SK-N-SH (cell line): ENCODE measurements around the gene VENTX. TPM values are rescaled to one million over a fixed set of nuclear protein-coding genes. Genes with fewer than 3 reads are reported as not detected.

Source experiments
- CTCF ChIA-PET: fragments of 300-600, 350-600 bp; formaldehyde crosslinking; extraction: SDS; loops from one replicate; lab custom pipeline; 2021; lab: Yijun Ruan, JAX
- POLR2A ChIA-PET: fragments of 350-600 bp; sonication (Branson Sonifier 250); formaldehyde crosslinking; extraction: SDS; loops from one replicate; lab custom pipeline; 2020; ENCODE audit warnings: antibody characterized with exemption, inconsistent platforms; lab: Yijun Ruan, JAX
- DNase-seq: peaks from one replicate; pipeline ENCODE4 v3.0.0; 2012
- H2AFZ ChIP-seq: fragments of 200-600 bp; sonication (generic); 2 replicates; pipeline ENCODE4 v1.8.1; 2016; ENCODE audit warnings: antibody characterized with exemption, mild to moderate bottlenecking, low read depth
- H3F3A ChIP-seq: fragments of 200-600 bp; sonication (generic); replicated peaks from 2 replicates; pipeline ENCODE3; 2016; ENCODE audit warnings: antibody characterized with exemption, mild to moderate bottlenecking; ENCODE audit not compliant: insufficient read depth
- H3K27ac ChIP-seq, 2 experiments: fragments of 200-500 bp in 1 of 2; fragments of 200-600 bp in 1 of 2; sonication (Bioruptor generic) in 1 of 2; sonication (generic), shearing (Covaris generic) in 1 of 2; 2 replicates each; pipeline versions ENCODE4 v1.5.1 to v1.6.1; 2014 to 2016; ENCODE audit warnings: low read depth in 2 of 2, inconsistent platforms in 1 of 2, low read length in 1 of 2, mild to moderate bottlenecking in 1 of 2, mixed read lengths in 1 of 2
- H3K27me3 ChIP-seq: fragments of 200-600 bp; sonication (generic), shearing (Covaris generic); 2 replicates; pipeline ENCODE4 v1.6.1; 2016; ENCODE audit warnings: mixed run types; ENCODE audit not compliant: insufficient read depth
- H3K36me3 ChIP-seq, 2 experiments: fragments of 200-500 bp in 1 of 2; fragments of 200-600 bp in 1 of 2; sonication (Bioruptor generic) in 1 of 2; sonication (generic) in 1 of 2; replicated peaks in 1 of 2; 2 replicates each; pipeline versions ENCODE3 to v1.5.1; 2014 to 2016; ENCODE audit warnings: low read length in 1 of 2, mild to moderate bottlenecking in 1 of 2; ENCODE audit not compliant: insufficient read depth in 2 of 2, control insufficient read depth in 1 of 2
- H3K4me1 ChIP-seq, 2 experiments: fragments of 200-500 bp in 1 of 2; fragments of 200-600 bp in 1 of 2; sonication (Bioruptor generic) in 1 of 2; sonication (generic), shearing (Covaris generic) in 1 of 2; 2 replicates each; pipeline versions ENCODE4 v1.5.1 to v1.6.1; 2014 to 2016; ENCODE audit warnings: low read depth in 1 of 2, low read length in 1 of 2, mixed run types in 1 of 2; ENCODE audit not compliant: insufficient read depth in 2 of 2, control insufficient read depth in 1 of 2
- H3K4me2 ChIP-seq: fragments of 200-600 bp; sonication (generic), shearing (Covaris generic); 2 replicates; pipeline ENCODE4 v1.6.1; 2017; ENCODE audit warnings: mixed run types
- H3K4me3 ChIP-seq, 2 experiments: fragments of 200-500 bp in 1 of 2; fragments of 200-600 bp in 1 of 2; sonication (Bioruptor generic) in 1 of 2; sonication (generic), shearing (Covaris generic) in 1 of 2; 2 replicates each; pipeline versions ENCODE4 v1.5.1 to v1.8.1; 2014 to 2016; ENCODE audit warnings: low read depth in 2 of 2, inconsistent platforms in 1 of 2, low read length in 1 of 2, mild to moderate bottlenecking in 1 of 2, mixed read lengths in 1 of 2, moderate library complexity in 1 of 2
- H3K79me2 ChIP-seq: fragments of 200-600 bp; sonication (generic); 2 replicates; pipeline ENCODE4 v1.8.1; 2017; ENCODE audit warnings: mild to moderate bottlenecking; ENCODE audit not compliant: insufficient read depth
- H3K9ac ChIP-seq: fragments of 200-600 bp; sonication (generic); 2 replicates; pipeline ENCODE4 v1.6.1; 2017; ENCODE audit warnings: mixed run types
- H3K9me2 ChIP-seq: fragments of 200-600 bp; sonication (generic); 2 replicates; pipeline ENCODE4 v1.6.1; 2017; ENCODE audit warnings: mixed run types
- H3K9me3 ChIP-seq: fragments of 200-600 bp; sonication (generic); 2 replicates; pipeline ENCODE4 v1.6.1; 2017; ENCODE audit warnings: mixed run types, mild to moderate bottlenecking, moderate library complexity
- H4K20me1 ChIP-seq: fragments of 200-600 bp; sonication (generic); 2 replicates; pipeline ENCODE4 v1.6.1; 2017; ENCODE audit warnings: mild to moderate bottlenecking, mixed run types; ENCODE audit not compliant: insufficient read depth
- EP300 ChIP-seq, 2 experiments: IDR thresholded peaks; 2 replicates each; pipeline versions ENCODE4 v1.4.0 to v1.6.1; 2012; ENCODE audit warnings: borderline replicate concordance in 1 of 2, low read depth in 1 of 2, low read length in 1 of 2
- EZH2phosphoT487 ChIP-seq: fragments of 200-600 bp; sonication (generic); IDR thresholded peaks from 2 replicates; pipeline ENCODE4 v1.6.1; 2017; ENCODE audit warnings: low read depth, mixed run types, mild to moderate bottlenecking, antibody characterized with exemption, moderate library complexity, borderline replicate concordance
- FOSL2 ChIP-seq: IDR thresholded peaks from 2 replicates; pipeline ENCODE4 v1.4.0; 2012; ENCODE audit warnings: low read depth, mild to moderate bottlenecking, moderate library complexity, borderline replicate concordance
- FOXJ3 ChIP-seq: sonication (generic); formaldehyde crosslinking; IDR thresholded peaks from 2 replicates; pipeline ENCODE4 v1.5.1; 2020; ENCODE audit warnings: mild to moderate bottlenecking, missing genetic modification reagents
- FOXM1 ChIP-seq: IDR thresholded peaks from 2 replicates; pipeline ENCODE4 v1.4.0; 2012; ENCODE audit warnings: low read depth, mild to moderate bottlenecking
- GATA2 ChIP-seq: sonication (generic); formaldehyde crosslinking; IDR thresholded peaks from 2 replicates; pipeline ENCODE4 v1.5.0; 2020; ENCODE audit warnings: mild to moderate bottlenecking, missing genetic modification reagents
- JUND ChIP-seq: IDR thresholded peaks from 2 replicates; pipeline ENCODE4 v1.4.0; 2012
- MEF2A ChIP-seq: IDR thresholded peaks from 2 replicates; pipeline ENCODE4 v1.4.0; 2012; ENCODE audit warnings: low read depth, borderline replicate concordance
- MXI1 ChIP-seq: IDR thresholded peaks from 2 replicates; pipeline ENCODE4 v1.6.1; 2012; ENCODE audit warnings: mild to moderate bottlenecking, low read depth, low read length, improper control_type of control experiment
- NFIC ChIP-seq: IDR thresholded peaks from 2 replicates; pipeline ENCODE4 v1.4.0; 2012; ENCODE audit warnings: borderline replicate concordance
- NRF1 ChIP-seq: IDR thresholded peaks from 2 replicates; pipeline ENCODE4 v1.6.1; 2012; ENCODE audit warnings: low read depth, mild to moderate bottlenecking, low read length
- RAD21 ChIP-seq: IDR thresholded peaks from 2 replicates; pipeline ENCODE4 v1.6.1; 2012; ENCODE audit warnings: mild to moderate bottlenecking, low read length
- RCOR1 ChIP-seq: fragments of 150-350 bp; IDR thresholded peaks from 2 replicates; pipeline ENCODE4 v1.6.1; 2017; ENCODE audit warnings: antibody characterized with exemption, low read length
- RFX5 ChIP-seq: IDR thresholded peaks from 2 replicates; pipeline ENCODE4 v1.6.1; 2012; ENCODE audit warnings: mild to moderate bottlenecking, improper control_type of control experiment, low read length
- SIN3A ChIP-seq: IDR thresholded peaks from 2 replicates; pipeline ENCODE4 v1.6.1; 2012; ENCODE audit warnings: low read depth, mild to moderate bottlenecking, low read length, moderate library complexity, borderline replicate concordance
- SMC3 ChIP-seq: IDR thresholded peaks from 2 replicates; pipeline ENCODE4 v1.6.1; 2012; ENCODE audit warnings: low read depth, low read length, improper control_type of control experiment
- TAF1 ChIP-seq: IDR thresholded peaks from 2 replicates; pipeline ENCODE4 v1.6.1; 2012; ENCODE audit warnings: low read depth, mild to moderate bottlenecking, low read length, moderate library complexity, borderline replicate concordance
- TEAD4 ChIP-seq: IDR thresholded peaks from 2 replicates; pipeline ENCODE4 v1.4.0; 2012; ENCODE audit warnings: mild to moderate bottlenecking, borderline replicate concordance; ENCODE audit not compliant: insufficient read depth
- YY1 ChIP-seq: IDR thresholded peaks from 2 replicates; pipeline ENCODE4 v1.4.0; 2012; ENCODE audit warnings: low read depth, mild to moderate bottlenecking
- WGBS: methylation state at CpG from one replicate; pipeline ENCODE4 v1.1.6; 2017; ENCODE audit warnings: low lambda C conversion rate; 5-methylcytosine and 5-hydroxymethylcytosine counted together
- polyA plus RNA-seq, 3 experiments: library from polyadenylated mRNA; depleted of rRNA; stranded (reverse); fragments of >200 nt; gene quantifications; 2 replicates each; pipeline ENCODE4 v1.2.3, GENCODE V29; 2012
- TF ChIP-seq, protein P1 (sequence below): fragments of 200-600 bp; sonication (generic); IDR thresholded peaks from 2 replicates; pipeline ENCODE4 v1.6.1; 2017; ENCODE audit warnings: antibody characterized with exemption, mild to moderate bottlenecking, moderate library complexity
- TF ChIP-seq, protein P2 (sequence below): IDR thresholded peaks from 2 replicates; pipeline ENCODE4 v1.4.0; 2012; ENCODE audit warnings: low read depth
- TF ChIP-seq, protein P3 (sequence below): IDR thresholded peaks from 2 replicates; pipeline ENCODE4 v1.4.0; 2012; ENCODE audit warnings: low read depth, borderline replicate concordance
- TF ChIP-seq, protein P4 (sequence below): fragments of 150-350 bp; IDR thresholded peaks from 2 replicates; pipeline ENCODE4 v1.6.1; 2016; ENCODE audit warnings: mild to moderate bottlenecking, low read depth, low read length

Gene VENTX
- polyA plus RNA-seq, 1 of the 3 experiments (the other 2 are of a cell fraction), result not detected

DNA sequence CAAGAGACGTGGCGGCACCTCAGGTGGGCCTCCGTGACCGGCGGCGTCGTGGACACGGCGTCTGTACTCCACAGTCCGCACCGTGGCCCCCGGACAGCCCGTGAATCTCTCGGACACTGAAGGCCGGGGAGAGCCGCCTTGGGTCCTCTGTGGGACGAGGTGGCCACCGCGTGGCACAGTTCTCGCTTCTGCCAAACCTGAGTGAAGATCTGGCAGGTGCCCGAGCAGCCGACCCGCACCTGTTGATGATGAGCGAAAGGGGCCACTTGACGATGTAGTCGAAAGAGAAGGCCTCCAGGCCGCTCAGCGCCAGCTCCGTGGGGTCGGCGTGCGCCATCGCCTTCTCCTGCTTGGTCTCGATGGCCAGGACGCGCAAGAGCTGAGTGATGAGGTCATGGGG is 47.6 kb downstream of the VENTX start:
- H3K36me3 ChIP-seq, result peaks cover 13 to 86% of the 10 kb centered on the region in 2 experiments
- CTCF ChIA-PET, result interaction anchor here (0.8 kb wide), 1 partner anchor 44 kb away, joined by 3 read pairs; no protein-coding TSS in a partner anchor

DNA sequence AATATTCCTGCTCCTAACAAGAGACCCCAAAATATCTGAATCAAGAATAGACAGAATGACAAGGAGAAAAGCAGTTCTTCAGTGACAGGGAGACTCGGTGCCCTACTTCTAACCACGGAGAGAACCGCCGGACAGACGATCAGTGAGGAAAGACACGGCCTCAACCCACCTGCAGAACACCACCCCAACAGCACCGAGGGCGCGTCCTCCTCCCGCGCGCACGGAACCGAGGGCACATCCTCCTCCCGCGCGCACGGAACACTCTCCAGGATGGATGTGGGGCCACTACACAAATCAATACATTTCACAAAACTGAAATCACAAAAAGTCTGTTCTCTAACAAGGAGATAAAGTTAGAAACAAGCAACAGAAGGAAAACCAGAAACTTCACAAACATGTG is 48.7 kb downstream of the VENTX start:
- Histone ChIP-seq H2AFZ (no peak overlapping the region), H3K9me3 (no peaks in the 10 kb centered on the region), H3K27ac (no peak overlapping the region), H3K4me2 (no peak overlapping the region), H3K9me2 (no peaks in the 10 kb centered on the region), H3K27me3 (no peaks in the 10 kb centered on the region), H3K79me2 (no peaks in the 10 kb centered on the region), H3F3A (no peaks in the 10 kb centered on the region), H3K36me3 (peaks cover 20 to 87% of the 10 kb centered on the region in 2 experiments), H3K9ac (no peak overlapping the region), H4K20me1 (no peaks in the 10 kb centered on the region), H3K4me1 (no peaks in the 10 kb centered on the region), H3K4me3 (no peak overlapping the region)
- ChIA-PET POLR2A (no interaction called here), CTCF (no interaction called here)
- no peak for DNase-seq
- 90% methylated on average over 18 of the region's 18 CpGs for WGBS
- TF ChIP-seq EP300 (IDR thresholded peaks at IDR 0.05; ENCODE audit: borderline replicate concordance in 1 of 2, low read depth in 1 of 2, low read length in 1 of 2), result no peak
- no peak for TF ChIP-seq RCOR1
- no peak for TF ChIP-seq FOXM1
- TF ChIP-seq RFX5, result no peak
- TF ChIP-seq JUND, result no peak
- TF ChIP-seq, protein P1, sequence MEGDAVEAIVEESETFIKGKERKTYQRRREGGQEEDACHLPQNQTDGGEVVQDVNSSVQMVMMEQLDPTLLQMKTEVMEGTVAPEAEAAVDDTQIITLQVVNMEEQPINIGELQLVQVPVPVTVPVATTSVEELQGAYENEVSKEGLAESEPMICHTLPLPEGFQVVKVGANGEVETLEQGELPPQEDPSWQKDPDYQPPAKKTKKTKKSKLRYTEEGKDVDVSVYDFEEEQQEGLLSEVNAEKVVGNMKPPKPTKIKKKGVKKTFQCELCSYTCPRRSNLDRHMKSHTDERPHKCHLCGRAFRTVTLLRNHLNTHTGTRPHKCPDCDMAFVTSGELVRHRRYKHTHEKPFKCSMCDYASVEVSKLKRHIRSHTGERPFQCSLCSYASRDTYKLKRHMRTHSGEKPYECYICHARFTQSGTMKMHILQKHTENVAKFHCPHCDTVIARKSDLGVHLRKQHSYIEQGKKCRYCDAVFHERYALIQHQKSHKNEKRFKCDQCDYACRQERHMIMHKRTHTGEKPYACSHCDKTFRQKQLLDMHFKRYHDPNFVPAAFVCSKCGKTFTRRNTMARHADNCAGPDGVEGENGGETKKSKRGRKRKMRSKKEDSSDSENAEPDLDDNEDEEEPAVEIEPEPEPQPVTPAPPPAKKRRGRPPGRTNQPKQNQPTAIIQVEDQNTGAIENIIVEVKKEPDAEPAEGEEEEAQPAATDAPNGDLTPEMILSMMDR, result no peak
- no peak for TF ChIP-seq SMC3
- no peak for TF ChIP-seq RAD21
- TF ChIP-seq, protein P2, sequence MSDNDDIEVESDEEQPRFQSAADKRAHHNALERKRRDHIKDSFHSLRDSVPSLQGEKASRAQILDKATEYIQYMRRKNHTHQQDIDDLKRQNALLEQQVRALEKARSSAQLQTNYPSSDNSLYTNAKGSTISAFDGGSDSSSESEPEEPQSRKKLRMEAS, result no peak
- TF ChIP-seq NRF1, result no peak
- TF ChIP-seq FOXJ3 (CRISPR knock-in tag), result no peak
- no peak for TF ChIP-seq MXI1
- TF ChIP-seq YY1, result no peak
- no peak for TF ChIP-seq GATA2 (CRISPR knock-in tag)
- TF ChIP-seq, protein P3, sequence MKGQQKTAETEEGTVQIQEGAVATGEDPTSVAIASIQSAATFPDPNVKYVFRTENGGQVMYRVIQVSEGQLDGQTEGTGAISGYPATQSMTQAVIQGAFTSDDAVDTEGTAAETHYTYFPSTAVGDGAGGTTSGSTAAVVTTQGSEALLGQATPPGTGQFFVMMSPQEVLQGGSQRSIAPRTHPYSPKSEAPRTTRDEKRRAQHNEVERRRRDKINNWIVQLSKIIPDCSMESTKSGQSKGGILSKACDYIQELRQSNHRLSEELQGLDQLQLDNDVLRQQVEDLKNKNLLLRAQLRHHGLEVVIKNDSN, result no peak
- TF ChIP-seq MEF2A, result no peak
- TF ChIP-seq EZH2phosphoT487, result no peak

More for the DNA sequence above, 47.6 kb downstream of the VENTX start:
- 89% methylated on average over 11 of the region's 36 CpGs for WGBS
- H3K9me2 ChIP-seq, result no peaks in the 10 kb centered on the region
- no peak for TF ChIP-seq RCOR1
- no peak for TF ChIP-seq RAD21
- TF ChIP-seq TEAD4, result no peak
- no peak for TF ChIP-seq FOXJ3 (CRISPR knock-in tag)
- TF ChIP-seq, protein P4, sequence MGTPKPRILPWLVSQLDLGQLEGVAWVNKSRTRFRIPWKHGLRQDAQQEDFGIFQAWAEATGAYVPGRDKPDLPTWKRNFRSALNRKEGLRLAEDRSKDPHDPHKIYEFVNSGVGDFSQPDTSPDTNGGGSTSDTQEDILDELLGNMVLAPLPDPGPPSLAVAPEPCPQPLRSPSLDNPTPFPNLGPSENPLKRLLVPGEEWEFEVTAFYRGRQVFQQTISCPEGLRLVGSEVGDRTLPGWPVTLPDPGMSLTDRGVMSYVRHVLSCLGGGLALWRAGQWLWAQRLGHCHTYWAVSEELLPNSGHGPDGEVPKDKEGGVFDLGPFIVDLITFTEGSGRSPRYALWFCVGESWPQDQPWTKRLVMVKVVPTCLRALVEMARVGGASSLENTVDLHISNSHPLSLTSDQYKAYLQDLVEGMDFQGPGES, result no peak
- no peak for TF ChIP-seq NFIC
- TF ChIP-seq FOSL2, result no peak
- no peak for TF ChIP-seq SIN3A
- TF ChIP-seq NRF1, result no peak
- TF ChIP-seq TAF1, result no peak
- H3F3A ChIP-seq, result no peaks in the 10 kb centered on the region
- H2AFZ ChIP-seq, result no peak overlapping the region
- no peaks in the 10 kb centered on the region for H3K9me3 ChIP-seq
- H3K9ac ChIP-seq, result no peak overlapping the region
- POLR2A ChIA-PET, result no interaction called here
- H3K4me1 ChIP-seq, result no peaks in the 10 kb centered on the region
- no peak overlapping the region for H3K4me2 ChIP-seq
- H4K20me1 ChIP-seq, result no peaks in the 10 kb centered on the region
- no peak for DNase-seq
- H3K4me3 ChIP-seq, result no peak overlapping the region
- no peaks in the 10 kb centered on the region for H3K79me2 ChIP-seq
- no peaks in the 10 kb centered on the region for H3K27me3 ChIP-seq
- H3K27ac ChIP-seq, result no peak overlapping the region
